Naive thymus-derived CD4-positive, alpha-beta T cell (primary cell): ENCODE measurements around the gene ING1. TPM values are rescaled to one million over a fixed set of nuclear protein-coding genes. Genes with fewer than 3 reads are reported as not detected.

Source experiments
- polyA plus RNA-seq, 2 donors: library from polyadenylated mRNA; unstranded; fragments of 300-500 nt; fragmentation: Illumina TruSeq; gene quantifications; one replicate each; pipeline ENCODE4 v1.2.3, GENCODE V29; 2021
- total RNA-seq, 6 experiments: library from RNA in 5 of 6; stranded (reverse) in 5 of 6; gene quantifications; 1 replicate in 5 of 6; 2 replicates in 1 of 6; pipeline ENCODE4 v1.2.3 and lab custom pipeline; 2021 to 2026

ING1 gene
- total and polyA plus RNA-seq, 7 experiments from 2014 or later: 9.1 to 33.8 (median 21.8) TPM

Other genes starting within 250 kb of the ING1 start
- gene RAB20, start 152.0 kb upstream of the ING1 start, total RNA-seq: 10 to 100 TPM in 1 of 5 experiments, 1 to 10 TPM in 4; 2.0 to 13.6 (median 4.0) TPM
- gene RAB20, start 152.0 kb upstream of the ING1 start, polyA plus RNA-seq: 1 to 10 TPM; 1.3 to 6.7 TPM
- gene NAXD, start 98.2 kb upstream of the ING1 start, total RNA-seq: 10 to 100 TPM; 17.2 to 34.1 (median 25.9) TPM
- gene NAXD, start 98.2 kb upstream of the ING1 start, polyA plus RNA-seq: 10 to 100 TPM; 18.8 to 35.4 TPM
- gene CARS2, start 7.6 kb upstream of the ING1 start, total RNA-seq: 100 to 1,000 TPM in 2 of 5 experiments, 10 to 100 TPM in 3; 73.1 to 106 (median 89.7) TPM
- 10 to 100 TPM; 28.6 to 43.1 TPM for gene CARS2, start 7.6 kb upstream of the ING1 start, polyA plus RNA-seq
- gene ANKRD10, start 201.4 kb downstream of the ING1 start, total RNA-seq: 100 to 1,000 TPM; 129 to 155 (median 132) TPM
- 10 to 100 TPM; 53.2 to 59.5 TPM for gene ANKRD10, start 201.4 kb downstream of the ING1 start, polyA plus RNA-seq